GM21737 (cell line): Measurements from ENCODE around the gene FGB.
A peak's percentile ranks its signal among the peaks of the same experiment; 100 is the strongest.
"Not testable (repeated sequence)": the region's sequence is repeated elsewhere in the genome, so short reads cannot be mapped to it uniquely, and the experiment has no call there.

Experiments
- ATAC-seq: cut with Tn5 transposase; IDR thresholded peaks from one replicate; pipeline ENCODE4 v1.9.1; 2021; ENCODE audit warnings: mild to moderate bottlenecking, moderate library complexity; ENCODE audit not compliant: unreplicated experiment

Gene FGB

DNA sequence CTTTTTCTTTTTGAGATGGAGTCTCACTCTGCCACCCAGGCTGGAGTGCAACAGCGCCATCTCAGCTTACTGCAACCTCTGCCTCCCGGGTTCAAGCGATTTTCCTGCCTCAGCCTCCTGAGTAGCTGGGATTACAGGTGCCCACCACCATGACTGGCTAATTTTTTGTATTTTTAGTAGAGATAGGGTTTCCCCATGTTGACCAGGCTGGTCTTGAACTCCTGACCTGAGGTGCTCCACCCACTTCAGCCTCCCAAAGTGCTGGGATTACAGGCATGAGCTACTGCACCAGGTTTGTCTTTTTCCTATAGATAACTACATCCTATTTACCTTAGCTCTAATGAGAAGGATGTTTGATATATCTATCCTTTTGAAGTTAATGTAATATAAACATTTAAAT is 31.5 kb downstream of the FGB start:
- not testable (repeated sequence) for ATAC-seq

DNA sequence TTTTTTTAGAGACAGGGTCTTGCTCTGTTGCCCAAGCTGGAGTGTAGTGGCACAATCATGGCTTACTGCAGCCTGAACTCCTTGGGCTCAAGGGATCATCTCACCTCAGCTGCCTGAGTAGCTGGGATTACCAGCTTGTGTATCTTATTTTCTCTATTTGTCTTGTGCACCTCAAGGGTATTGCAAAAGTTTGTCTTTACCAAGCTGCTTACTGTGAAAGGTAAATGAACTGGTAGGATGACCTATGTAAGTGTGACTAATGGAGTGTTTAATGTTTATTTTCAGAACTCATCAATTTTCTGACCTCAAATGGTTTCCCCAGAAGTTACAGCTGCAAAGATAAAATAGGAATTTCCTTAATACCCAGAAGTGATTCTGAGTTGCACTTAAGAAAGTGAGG is 33.0 kb downstream of the FGB start:
- ATAC-seq = no peak

DNA sequence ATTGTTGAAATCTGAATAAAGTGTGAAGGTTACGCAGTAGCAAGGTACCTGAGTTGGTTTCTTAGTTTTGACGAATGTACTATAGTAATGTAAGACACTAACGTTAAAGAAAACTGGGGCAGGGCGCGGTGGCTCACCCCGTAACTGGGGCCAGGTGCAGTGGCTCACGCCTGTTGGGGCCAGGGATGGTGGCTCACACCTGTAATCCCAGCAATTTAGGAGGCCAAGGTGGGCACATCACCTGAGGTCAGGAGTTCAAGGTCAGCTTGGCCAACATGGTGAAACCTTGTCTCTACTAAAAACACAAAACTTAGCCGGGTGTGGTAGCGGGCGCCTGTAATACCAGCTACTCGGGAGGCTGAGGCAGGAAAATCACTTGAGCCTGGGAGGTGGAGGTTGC is 34.5 kb downstream of the FGB start:
- not testable (repeated sequence) for ATAC-seq

DNA sequence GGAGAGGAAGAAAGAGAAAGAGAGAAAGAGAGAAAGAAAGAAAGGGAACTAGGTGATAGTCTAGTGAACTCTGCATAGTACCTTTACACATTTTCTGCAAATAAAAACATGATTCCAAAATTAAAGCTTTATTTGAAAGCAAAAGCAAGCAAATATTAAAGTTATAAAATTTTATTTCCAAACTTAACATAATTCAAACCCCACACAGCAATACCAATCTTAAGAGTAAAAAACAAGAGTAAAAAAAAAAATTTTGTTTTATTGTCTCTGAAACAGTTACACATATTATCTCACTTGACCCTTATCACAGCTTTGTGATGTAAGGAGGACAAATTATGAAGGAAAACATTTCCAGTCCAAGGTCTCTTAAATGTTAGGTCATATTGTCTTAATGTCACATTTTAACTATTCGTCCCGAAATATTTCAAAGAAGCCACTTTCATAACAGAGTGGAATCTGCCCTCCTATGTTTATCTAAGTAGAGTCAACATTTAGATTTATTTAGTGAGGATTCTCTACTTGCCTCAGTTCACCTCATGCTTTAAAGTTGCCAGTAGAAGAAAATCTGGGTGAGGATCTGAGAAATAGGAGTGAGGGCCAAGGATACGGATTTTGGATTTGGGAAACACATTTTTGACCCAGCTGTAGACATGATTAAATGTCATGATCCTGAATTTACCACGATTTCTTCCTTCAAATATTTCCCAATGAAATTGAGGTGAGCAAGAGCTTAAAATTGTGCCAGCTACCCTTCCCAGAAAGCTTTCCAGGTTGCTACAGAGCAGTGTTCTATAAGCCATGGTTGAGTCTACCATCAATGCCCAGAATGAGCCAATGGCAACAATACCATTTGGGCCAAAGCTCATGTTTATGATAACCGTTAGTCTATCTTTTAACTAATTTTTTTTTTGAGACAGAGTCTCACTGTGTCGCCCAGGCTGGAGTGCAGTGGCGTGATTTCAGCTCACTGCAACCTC is 35.3 kb downstream of the FGB start:
- no peak for ATAC-seq

DNA sequence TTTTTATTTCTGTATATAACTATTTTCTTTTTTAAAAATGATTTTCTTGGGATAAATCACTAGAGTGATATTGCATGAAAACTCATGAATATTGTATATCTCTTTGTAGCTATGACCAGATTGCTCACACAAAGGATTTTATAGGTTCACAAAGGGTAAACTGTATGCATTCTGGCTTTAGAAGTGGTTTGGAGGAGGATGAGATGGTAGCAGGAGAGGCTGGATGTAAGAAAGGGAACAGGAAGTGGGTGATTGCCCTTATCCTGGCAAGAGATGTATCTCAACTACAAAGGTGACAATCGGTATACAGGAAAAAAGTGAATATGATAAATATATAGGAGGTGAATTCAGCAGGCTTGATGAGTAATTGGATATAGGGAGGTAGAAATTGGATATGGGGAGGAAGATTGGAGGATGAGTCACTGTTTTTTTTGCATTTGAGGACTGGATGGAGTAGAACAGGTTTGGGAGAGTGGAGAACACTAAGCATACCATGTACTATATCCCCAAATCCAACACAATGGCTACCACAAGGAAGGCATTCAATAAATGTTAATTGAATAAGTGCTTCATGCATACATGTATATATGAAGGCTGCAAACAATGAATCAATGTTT is 39.7 kb downstream of the FGB start:
- ATAC-seq = no peak

DNA sequence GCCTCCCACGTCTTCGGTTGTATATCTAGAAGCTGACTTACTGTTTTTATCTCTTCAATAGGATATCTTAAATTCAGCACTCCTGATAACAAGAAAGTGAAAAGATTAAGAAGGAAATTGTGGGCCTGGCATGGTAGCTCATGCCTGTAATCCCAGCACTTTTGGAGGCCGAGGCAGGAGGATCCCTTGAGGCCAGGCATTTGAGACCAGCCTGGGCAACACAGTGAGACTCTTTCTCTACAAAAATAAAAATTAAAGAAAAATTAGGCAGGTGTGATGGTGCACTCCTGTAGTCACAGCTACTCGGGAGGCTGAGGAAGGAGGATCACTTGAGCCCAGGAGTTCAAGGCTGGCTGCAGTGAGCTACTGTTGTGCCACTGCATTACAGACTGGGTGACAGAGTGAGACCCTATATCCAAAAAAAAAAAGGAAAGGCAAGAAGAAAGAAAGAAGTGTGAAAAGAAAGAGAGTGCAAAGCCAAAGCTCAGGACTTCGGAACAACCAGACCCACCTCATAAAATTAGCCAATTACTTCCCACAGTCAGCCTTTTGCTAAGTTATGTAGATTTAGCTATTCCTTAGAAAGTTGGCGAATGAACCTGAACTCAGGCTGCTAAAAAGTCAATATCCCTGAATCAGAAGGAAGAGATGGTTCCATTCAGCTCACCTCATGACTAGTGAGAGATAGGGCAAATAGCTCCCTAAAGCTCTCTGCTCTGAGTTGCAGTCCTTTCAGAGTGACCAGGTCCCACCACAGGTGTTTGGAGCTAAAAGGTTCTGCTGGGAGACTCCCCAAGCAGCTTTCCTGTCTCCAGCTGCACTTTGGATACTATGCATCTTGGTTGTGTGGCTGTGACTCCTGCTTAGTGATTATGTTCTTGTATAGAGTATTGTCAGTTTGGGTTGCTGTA is 40.5 kb downstream of the FGB start:
- no peak for ATAC-seq

DNA sequence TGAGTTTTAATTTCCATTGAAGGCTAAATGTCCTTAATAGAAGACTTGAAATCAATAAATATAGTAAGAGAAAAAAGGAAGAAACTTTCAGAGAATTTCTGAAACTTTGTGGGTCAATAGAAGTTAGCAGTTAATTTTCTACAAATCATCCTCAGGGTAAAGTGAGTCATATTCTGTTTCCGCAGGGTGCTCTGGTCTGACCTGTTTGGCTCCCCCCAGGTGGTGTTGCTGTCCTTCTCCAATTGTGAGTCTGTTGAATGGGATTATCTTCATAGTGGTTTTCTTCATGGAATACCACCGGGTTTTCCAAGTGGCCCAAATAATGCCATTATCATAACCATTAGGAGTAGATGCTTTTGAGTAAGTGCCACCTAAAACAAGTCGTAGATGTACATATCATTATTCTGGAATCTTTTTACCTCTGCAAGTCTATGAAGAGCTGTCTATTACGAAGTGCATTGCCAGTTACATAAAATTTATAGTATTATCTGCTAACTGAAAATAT is 41.9 kb downstream of the FGB start:
- no peak for ATAC-seq

DNA sequence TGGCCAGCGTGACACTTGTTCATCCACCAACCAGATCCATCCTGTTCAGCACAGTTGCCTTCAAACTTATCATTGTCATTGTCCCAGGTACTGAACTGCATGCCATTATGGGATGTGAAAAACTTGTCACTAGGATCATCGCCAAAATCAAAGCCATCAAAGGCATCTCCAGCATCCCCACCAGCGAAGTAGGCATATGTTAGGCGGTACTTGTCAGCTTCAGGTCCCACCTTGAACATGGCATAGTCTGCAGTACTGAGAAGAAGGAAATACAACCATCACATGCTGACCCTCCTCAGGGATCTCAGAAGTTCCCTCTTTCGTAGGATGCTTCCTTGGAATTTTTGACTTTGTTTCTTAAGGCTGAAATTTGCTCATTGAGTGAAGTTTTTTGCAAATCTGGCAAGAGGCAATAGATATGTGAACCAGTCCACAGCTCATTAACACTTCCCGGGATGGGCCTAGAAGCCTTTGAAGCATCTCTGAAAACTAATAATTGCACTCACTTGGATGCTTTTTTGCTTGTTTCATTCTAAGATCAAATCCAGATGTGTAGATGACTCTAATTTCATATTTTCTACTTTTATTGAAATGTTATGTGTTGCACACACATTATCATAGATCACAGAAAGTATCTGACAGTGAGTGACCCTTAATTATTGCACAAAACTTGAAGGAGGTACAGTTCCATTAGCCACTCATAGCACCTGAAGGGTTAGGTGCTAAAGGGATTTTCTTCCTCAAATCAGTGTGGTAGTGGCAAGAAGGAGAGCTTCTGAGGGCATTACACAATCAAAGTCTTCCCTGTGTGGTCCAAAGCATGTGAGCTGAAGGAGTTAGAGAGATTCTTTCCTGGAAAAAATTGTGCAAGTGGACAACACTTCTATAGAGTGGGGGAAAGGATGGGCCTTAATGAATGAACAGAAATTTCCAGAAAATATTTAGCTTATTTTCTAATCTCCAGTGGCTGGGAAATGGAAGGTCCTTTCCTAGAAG is 44.2 kb downstream of the FGB start:
- ATAC-seq = no peak

DNA sequence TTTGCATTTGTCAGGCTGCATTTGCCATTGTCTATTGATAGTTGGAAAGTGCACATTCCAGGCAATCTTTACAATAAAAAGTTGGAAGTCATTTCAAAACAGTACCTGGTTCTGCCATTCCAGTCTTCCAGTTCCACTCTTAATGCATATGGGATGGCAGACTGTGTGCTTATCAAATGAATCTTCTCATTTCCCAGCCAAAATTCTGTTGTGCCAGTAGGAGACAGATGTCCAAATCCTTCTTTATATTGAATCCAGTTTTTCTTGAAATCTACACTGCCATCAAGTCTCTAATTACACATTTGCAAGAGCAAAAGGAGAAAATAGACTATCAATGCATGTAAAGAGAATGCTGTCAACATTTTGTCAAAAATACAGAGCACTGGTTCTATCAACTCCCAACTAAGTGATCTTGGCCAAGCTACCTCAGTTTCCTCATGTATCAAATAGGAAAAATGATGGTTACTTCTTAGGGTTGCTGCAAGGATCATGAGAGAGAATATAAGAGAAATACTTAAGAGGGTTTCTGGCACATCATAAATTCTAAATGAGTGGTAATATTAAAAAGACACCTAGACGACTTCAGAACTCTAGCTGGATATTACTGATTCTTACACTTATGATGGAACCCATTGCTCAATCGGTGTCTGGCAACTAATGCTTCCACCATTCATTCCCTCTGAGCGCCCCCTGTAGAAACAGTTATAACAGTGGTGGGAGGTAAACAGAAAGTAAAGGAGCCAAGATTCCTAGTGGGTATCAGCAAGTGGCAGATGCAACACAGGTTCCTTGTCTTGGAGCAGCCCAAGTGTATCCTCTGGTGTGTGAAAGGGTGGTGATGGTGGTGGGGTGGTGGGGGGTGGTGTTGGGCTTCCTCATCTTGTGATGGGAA is 45.8 kb downstream of the FGB start:
- ATAC-seq = no peak

DNA sequence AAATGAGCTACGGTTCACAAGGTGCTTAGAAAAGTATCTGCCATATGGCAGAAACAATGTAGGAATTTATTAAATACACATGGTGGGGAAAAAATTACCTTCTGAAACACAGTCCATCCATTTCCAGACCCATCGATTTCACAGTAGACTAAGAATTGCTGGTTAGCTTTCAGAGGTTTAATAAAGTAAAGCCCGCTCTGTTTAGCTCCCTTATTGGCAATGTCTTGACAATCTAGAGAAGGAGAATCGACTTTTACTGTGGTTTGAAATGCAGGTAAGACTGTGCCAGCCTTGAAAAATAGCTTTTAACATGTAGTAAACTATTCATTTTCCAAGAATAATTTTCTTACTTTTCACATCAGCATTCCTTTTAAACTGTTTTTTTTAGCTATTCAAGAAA is 46.7 kb downstream of the FGB start:
- ATAC-seq = no peak

DNA sequence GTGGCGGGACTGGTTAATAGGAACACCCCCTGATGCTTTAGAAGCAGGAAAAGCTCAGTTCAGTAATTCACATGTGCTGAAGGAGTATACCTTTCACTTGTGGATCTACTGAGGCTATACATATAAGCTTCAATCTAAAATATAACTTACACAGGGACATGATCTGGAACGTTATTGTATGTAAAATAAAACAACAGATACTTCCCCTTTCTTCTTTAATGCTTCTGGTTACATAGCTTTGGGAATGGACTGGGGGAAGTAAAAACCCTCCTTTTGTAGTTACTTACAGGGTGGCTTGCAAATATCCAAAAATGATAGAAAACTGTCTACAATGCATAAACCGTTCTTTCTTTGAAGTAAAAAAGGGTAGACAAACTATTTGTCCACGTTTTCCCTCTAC is 47.8 kb downstream of the FGB start:
- ATAC-seq = no peak

DNA sequence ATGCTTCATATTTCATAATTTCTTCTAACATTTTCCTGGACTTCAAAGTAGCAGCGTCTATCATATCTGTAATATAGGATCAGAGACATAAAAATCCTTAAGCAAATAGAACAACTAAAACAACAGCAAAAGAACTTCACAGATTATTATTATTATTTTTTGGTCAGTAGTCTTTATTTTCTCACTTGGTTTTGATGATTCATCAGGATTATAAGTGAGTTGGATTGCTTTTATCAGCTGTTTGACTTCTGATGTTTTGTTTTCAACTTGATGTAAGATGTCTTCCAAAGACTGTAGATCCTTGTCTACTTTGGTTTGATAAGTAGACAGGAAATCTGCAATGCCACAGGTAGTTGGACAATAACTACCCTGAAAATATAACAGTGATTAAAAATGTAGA is 49.0 kb downstream of the FGB start:
- ATAC-seq = no peak

DNA sequence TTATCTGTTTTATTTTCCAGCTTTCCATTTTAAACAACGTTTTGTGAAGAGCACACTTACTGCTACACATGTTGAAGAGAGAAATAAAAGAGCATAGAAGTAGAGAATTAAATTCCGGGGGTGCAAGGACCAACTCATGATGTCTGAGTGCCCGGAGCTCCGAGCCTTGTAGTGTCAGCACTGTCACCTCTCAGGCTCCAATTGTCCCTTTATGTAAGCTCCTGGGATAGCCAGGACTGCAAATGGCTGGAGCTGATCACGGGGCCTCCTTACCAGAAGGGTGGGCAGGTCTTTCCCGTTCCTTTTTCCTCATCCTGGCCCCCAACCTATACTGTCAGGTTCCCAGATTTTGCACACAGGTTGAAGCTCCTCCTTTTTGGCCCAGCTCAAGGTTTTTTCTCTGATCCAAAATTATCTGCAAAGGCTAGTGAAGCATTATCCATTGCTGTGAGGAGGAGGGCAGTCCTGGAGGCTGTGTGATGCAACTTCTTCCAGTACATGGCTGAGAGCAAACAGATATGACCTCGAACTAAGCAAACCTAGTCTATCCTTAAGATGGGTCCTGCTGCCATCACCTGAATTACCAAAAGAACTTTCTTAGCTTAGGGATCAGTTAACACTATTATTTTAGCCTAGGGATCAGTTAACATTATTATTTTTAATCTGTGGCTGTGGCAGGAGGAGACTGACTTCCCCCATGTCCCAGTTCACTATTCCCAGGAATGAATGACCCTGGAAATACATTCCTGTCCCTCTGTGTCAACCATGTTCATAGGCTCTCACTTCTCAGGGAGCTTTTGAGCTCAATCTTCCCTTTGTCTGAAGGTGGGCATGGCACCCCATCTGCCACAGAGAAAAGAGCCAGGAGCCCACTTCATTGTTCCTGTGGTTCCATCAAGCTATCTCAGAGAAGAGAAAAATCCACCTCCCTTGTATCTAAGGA is 49.9 kb downstream of the FGB start, which contains the start of gene FGG:
Gene FGG (minus strand): TSS at position 185 of the 943 bp plus-strand sequence. CDS start 47 bp downstream, at position 138.
- ATAC-seq = no peak

DNA sequence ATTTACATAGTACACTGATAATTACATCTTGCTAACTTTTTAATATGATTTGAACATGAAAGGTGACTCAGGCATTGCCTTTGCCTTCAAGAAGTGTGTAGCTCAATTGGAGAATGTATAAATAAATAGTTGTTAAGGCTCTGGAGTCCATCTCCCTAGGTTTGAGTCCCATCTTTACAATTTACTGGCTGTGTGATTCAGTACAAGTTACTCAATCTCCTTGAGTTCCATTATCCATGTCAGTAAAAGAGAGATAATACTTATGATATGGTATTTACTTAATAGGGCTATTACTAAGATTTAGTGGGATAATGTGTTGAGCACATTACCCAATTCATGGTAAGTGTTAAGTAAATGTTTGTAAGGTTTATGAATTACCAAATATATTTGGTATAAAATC is 51.5 kb downstream of the FGB start:
- no peak for ATAC-seq

DNA sequence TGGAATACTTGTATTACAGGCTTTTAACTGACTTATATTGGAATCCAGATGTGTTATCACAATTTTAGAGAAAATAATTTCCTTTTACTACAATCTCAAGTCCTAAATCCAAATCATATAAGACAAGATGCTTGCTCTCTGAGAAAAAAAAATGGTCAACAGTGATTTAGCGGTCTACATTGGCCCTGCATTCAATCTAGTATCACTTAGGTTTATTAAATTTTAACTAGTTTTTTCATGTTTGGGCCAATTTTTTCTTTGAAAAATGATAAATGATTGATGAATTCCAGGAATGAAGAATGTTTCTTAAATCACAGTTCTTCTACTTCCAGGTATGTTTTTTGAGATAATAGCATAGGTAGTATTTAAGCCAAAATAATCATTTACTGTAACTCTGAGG is 52.4 kb downstream of the FGB start:
- ATAC-seq = no peak

DNA sequence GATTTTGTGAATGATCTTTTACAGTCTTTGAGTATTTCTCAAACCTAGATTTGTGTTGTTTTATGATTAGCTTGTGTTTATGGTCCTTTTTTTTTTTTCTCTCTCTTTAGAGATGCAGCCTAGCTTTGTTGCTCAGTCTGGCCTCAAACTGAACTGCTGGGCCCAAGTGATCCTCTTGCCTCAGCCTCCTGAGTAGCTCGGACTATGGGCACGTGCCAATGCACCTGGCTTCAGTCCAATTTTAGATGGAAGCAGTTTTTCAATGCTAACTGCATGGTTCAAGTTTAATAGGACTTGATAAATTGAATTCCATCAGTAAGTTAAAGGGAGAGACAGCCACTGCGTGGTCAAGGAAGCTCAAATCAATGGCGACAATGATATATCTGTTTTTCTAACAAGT is 53.5 kb downstream of the FGB start:
- ATAC-seq = no peak

DNA sequence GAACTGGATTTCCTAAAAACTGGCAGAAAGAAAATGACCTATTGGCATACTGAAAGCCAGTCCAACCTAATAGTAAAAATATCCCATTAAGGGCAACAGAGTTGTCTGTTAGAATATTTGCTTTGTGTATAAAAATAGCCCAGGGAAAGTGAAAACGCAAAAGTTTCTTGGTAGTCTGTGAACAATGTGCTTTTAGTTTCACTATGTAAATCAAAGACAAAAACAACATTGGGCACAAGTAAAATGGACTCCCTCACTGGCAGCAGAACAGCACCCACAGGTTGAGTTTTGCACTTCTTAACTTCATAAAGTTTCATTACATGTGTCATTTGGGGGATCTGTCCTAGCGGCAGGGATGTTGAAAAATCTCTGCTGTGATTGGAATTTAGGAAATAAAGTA is 53.9 kb downstream of the FGB start:
- peak; percentile 84 for ATAC-seq
